BE2C (cell line): ENCODE results near the gene CLTC.

Experiments used
- DNase-seq: peaks from one replicate; pipeline ENCODE4 v3.0.0-alpha.2; 2020
- H3K27me3 ChIP-seq: fragments of 250-450 bp; sonication (Bioruptor Pico); 2 replicates; pipeline ENCODE4 v1.5.1; 2020; ENCODE audit warnings: mild to moderate bottlenecking
- H3K36me3 ChIP-seq: fragments of 250-450 bp; sonication (Bioruptor Pico); 2 replicates; pipeline ENCODE4 v1.5.1; 2020; ENCODE audit warnings: mild to moderate bottlenecking
- H3K4me1 ChIP-seq: fragments of 250-450 bp; sonication (Bioruptor Pico); 2 replicates; pipeline ENCODE4 v1.5.1; 2020
- H3K4me3 ChIP-seq: 2 replicates; pipeline ENCODE4 v1.5.1; 2011; ENCODE audit warnings: low read depth, low read length
- H3K9me3 ChIP-seq: fragments of 250-450 bp; sonication (Bioruptor Pico); 2 replicates; pipeline ENCODE4 v1.5.1; 2020
- TF ChIP-seq, protein P1 (sequence below): IDR thresholded peaks from 2 replicates; pipeline ENCODE4 v1.5.1; 2012; ENCODE audit warnings: mild to moderate bottlenecking, low read depth, low read length

The CLTC gene

DNA sequence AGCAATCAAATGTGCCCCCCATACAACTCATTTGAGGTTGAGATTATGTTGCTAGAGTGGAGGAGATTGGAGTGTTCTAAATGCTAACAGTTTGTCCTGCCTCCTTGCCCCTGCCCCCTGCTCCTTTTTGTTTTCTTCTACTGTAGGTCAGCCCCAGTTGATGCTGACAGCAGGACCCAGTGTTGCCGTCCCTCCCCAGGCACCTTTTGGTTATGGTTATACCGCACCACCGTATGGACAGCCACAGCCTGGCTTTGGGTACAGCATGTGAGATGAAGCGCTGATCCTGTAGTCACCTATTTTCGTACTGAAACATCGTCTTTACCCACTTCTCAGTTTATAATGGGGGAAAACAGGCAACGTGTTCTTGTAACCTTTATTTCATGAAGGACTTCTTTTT lies 73.9 kb downstream of the CLTC start:
- Histone ChIP-seq H3K4me1 (no peaks in the 10 kb centered on the region), H3K9me3 (no peaks in the 10 kb centered on the region), H3K4me3 (no peak overlapping the region), H3K36me3 (peaks cover 89% of the 10 kb centered on the region), H3K27me3 (no peaks in the 10 kb centered on the region)
- no peak for DNase-seq
- TF ChIP-seq, protein P1, sequence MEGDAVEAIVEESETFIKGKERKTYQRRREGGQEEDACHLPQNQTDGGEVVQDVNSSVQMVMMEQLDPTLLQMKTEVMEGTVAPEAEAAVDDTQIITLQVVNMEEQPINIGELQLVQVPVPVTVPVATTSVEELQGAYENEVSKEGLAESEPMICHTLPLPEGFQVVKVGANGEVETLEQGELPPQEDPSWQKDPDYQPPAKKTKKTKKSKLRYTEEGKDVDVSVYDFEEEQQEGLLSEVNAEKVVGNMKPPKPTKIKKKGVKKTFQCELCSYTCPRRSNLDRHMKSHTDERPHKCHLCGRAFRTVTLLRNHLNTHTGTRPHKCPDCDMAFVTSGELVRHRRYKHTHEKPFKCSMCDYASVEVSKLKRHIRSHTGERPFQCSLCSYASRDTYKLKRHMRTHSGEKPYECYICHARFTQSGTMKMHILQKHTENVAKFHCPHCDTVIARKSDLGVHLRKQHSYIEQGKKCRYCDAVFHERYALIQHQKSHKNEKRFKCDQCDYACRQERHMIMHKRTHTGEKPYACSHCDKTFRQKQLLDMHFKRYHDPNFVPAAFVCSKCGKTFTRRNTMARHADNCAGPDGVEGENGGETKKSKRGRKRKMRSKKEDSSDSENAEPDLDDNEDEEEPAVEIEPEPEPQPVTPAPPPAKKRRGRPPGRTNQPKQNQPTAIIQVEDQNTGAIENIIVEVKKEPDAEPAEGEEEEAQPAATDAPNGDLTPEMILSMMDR, result no peak

DNA sequence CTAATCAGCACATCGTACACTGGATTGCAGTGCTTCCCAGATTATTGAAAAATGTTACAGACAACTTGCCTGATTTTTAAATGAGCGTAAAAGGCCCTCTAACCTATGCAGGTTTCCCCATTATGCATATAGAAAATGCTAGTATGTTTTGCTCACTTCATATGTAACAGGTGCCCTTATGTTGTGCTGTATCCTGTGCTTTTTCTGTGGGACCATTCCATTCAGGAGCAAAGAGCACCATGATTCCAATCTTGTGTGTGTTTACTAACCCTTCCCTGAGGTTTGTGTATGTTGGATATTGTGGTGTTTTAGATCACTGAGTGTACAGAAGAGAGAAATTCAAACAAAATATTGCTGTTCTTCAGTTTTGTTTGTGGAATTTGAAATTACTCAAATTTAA lies 74.6 kb downstream of the CLTC start:
- no peaks in the 10 kb centered on the region for H3K27me3 ChIP-seq
- no peak for DNase-seq
- no peak overlapping the region for H3K4me3 ChIP-seq
- no peaks in the 10 kb centered on the region for H3K9me3 ChIP-seq
- peaks cover 91% of the 10 kb centered on the region for H3K36me3 ChIP-seq
- TF ChIP-seq, protein P1, result no peak
- H3K4me1 ChIP-seq, result no peaks in the 10 kb centered on the region

DNA sequence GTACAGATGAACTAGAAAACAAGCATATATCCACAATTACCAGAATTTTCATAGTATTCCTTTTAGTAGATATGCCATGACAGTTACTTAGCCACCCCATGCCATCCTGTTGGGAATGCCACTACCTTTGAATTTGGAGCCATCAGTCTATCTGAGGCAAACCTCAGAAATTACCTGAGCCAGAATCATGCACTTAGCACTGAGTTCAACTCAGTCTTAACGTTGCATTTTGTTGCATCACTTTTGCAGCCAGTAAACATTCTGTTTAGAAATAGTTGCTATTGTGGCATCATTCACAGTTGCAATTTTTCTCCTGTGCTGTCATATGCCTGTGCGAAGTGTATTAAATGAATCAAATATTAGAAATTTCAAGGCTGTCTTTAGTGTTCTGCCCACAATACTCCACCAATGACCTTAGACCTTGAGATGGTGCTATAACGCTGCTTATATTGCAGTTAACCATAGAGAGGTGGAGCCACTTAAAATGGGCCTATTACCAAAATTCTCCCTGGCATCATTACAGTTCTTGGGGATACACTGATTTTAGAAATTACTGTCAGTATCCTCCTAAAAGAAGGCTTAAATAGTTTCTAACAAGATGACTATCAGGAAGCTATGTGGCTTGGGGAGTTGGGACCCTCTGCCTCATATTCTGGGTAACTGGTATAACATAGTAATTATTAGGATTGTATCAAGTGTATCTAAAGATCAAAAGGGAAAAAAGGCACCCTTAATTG lies 76.4 kb downstream of the CLTC start:
- H3K27me3 ChIP-seq, result no peaks in the 10 kb centered on the region
- TF ChIP-seq, protein P1, result no peak
- H3K4me3 ChIP-seq, result no peak overlapping the region
- DNase-seq, result no peak
- no peaks in the 10 kb centered on the region for H3K4me1 ChIP-seq
- H3K9me3 ChIP-seq, result no peaks in the 10 kb centered on the region
- H3K36me3 ChIP-seq, result peaks cover 85% of the 10 kb centered on the region

DNA sequence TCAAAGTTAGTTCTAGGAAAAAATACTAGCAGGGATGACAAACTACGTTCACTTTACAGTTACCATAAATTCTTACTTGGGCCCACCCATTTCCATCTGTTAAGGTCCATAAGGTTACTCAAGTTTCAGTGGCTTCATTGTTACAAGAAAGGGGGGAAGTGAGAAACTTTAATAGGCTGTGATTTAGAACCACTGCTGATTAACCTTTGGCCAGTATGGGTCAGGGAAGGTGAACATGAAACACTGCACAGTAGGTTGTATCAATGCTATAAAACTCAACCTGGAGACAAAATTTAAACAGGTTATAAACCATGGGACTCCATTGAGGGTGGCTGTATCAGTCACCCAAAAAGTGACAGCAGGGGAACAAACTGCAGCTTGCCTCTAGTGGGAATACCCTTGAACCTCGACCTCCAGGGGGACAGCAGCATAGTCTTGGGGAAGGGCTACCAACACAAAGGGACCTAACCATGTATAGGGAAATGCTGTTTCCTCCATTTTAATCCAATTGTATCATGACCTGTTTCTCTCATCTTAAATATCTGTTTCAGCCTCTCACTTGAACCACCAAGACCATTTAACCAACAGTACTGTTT lies 77.1 kb downstream of the CLTC start:
- Histone ChIP-seq H3K4me3 (no peak overlapping the region), H3K36me3 (peaks cover 81% of the 10 kb centered on the region), H3K27me3 (no peaks in the 10 kb centered on the region), H3K4me1 (no peaks in the 10 kb centered on the region), H3K9me3 (no peaks in the 10 kb centered on the region)
- no peak for DNase-seq
- TF ChIP-seq, protein P1, result no peak

DNA sequence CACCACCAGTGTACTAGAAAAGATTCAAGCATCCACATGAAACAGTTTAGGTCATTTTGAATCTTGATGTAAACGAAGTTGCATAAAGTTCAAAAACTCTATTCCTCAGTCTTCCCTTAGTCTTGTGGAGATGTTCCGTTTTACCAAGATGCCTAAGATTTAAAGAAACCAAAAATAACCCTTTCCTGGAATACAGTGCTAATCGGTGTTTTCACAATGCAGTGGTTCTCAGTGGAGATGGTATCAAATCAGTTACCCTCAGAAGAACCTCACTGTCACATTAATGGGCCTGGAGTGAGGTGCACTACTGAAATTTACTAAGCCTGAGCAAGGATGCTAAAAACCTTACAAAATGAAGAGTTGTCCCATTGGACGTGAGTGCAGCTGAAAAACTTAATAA lies 78.4 kb downstream of the CLTC start:
- DNase-seq, result no peak
- no peaks in the 10 kb centered on the region for H3K27me3 ChIP-seq
- H3K4me1 ChIP-seq, result no peaks in the 10 kb centered on the region
- TF ChIP-seq, protein P1, result no peak
- no peaks in the 10 kb centered on the region for H3K9me3 ChIP-seq
- H3K4me3 ChIP-seq, result no peak overlapping the region
- peaks cover 71% of the 10 kb centered on the region for H3K36me3 ChIP-seq

DNA sequence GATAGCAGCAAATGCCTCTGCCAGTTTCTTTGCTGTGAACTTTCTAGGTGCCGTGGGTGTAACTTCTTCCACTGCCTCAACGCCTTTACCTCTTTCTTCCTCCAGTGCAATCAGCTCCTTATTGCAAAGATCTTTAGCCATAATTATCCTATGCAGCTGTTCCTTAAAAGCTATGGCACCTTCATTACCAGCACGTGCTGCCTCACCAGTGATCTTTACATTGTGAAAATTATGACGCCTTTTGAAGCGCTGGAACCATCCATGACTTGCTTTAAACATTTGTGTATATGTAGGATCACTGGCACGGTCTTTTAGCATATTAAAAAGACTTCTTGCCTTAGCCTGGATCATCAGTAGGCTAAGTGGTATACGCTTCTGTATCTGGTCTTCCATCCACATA lies 79.5 kb downstream of the CLTC start:
- TF ChIP-seq, protein P1, result no peak
- Histone ChIP-seq H3K9me3 (no peaks in the 10 kb centered on the region), H3K4me1 (no peaks in the 10 kb centered on the region), H3K27me3 (no peaks in the 10 kb centered on the region), H3K36me3 (peaks cover 70% of the 10 kb centered on the region), H3K4me3 (no peak overlapping the region)
- DNase-seq, result no peak
